Endothelial cell (in vitro differentiated cells): ENCODE data around the gene ARHGAP24. TPM values are rescaled to one million over a fixed set of nuclear protein-coding genes. Genes with fewer than 3 reads are reported as not detected.

ENCODE experiments used
- DNase-seq: peaks from one replicate; pipeline ENCODE4 v3.0.0; 2021; ENCODE audit warnings: low spot score
- H3K27ac Mint-ChIP-seq: one replicate; pipeline ENCODE4 v1.8.0; 2021; ENCODE audit warnings: mixed read lengths, inconsistent platforms; ENCODE audit not compliant: unreplicated experiment
- H3K27me3 Mint-ChIP-seq: one replicate; pipeline ENCODE4 v1.8.0; 2021; ENCODE audit warnings: mild to moderate bottlenecking, moderate library complexity, mixed read lengths, inconsistent platforms; ENCODE audit not compliant: unreplicated experiment
- H3K36me3 Mint-ChIP-seq: one replicate; pipeline ENCODE4 v1.8.0; 2021; ENCODE audit warnings: mild to moderate bottlenecking, low read depth, mixed read lengths, inconsistent platforms; ENCODE audit not compliant: unreplicated experiment
- H3K4me1 Mint-ChIP-seq: one replicate; pipeline ENCODE4 v1.8.0; 2021; ENCODE audit warnings: mild to moderate bottlenecking, mixed read lengths, inconsistent platforms; ENCODE audit not compliant: unreplicated experiment
- H3K4me3 Mint-ChIP-seq: one replicate; pipeline ENCODE4 v1.8.0; 2021; ENCODE audit warnings: mild to moderate bottlenecking, mixed read lengths, inconsistent platforms; ENCODE audit not compliant: unreplicated experiment
- H3K9me3 Mint-ChIP-seq: one replicate; pipeline ENCODE4 v1.8.0; 2021; ENCODE audit warnings: mixed read lengths, inconsistent platforms; ENCODE audit not compliant: unreplicated experiment
- total RNA-seq: library from RNA; stranded (reverse); fragmentation: NEBNext Ultra II Directional; extraction: Animal tissue kit (Norgen Biotek cat#: 25700); gene quantifications from one replicate; pipeline ENCODE4 v1.2.1, GENCODE V29; 2021; ENCODE audit not compliant: unreplicated experiment
- TF ChIP-seq, protein P1 (sequence below): fragments of 200-600 bp; sonication (generic); IDR thresholded peaks from one replicate; pipeline ENCODE4 v1.5.0; 2021; ENCODE audit warnings: antibody characterized with exemption; ENCODE audit not compliant: unreplicated experiment

The ARHGAP24 gene
- total RNA-seq, 1 donor from 2014 or later = 5.0 TPM

DNA sequence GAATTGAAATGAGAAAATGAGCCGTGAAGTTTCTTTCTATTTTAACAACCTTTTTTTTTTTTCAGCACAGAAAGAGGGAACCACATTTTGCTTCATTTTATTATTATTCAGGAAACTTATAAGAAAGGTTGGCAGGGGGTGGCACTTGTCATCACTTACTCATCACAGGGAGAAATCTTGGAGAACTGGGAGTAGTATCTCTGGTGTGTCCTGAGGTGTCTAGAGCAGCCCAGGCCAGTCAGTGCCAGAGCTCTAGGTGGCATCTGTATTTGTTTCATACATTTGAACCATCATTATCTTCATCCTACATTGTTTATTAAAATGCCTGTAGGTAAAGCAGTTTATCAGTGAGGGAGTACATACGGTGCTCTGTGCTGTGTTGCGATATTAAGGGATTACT, 43.8 kb upstream of the ARHGAP24 start:
- TF ChIP-seq, protein P1, sequence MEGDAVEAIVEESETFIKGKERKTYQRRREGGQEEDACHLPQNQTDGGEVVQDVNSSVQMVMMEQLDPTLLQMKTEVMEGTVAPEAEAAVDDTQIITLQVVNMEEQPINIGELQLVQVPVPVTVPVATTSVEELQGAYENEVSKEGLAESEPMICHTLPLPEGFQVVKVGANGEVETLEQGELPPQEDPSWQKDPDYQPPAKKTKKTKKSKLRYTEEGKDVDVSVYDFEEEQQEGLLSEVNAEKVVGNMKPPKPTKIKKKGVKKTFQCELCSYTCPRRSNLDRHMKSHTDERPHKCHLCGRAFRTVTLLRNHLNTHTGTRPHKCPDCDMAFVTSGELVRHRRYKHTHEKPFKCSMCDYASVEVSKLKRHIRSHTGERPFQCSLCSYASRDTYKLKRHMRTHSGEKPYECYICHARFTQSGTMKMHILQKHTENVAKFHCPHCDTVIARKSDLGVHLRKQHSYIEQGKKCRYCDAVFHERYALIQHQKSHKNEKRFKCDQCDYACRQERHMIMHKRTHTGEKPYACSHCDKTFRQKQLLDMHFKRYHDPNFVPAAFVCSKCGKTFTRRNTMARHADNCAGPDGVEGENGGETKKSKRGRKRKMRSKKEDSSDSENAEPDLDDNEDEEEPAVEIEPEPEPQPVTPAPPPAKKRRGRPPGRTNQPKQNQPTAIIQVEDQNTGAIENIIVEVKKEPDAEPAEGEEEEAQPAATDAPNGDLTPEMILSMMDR = no peak
- no peak for DNase-seq
- H3K36me3 Mint-ChIP-seq = no peaks in the 10 kb centered on the region
- peaks cover 13% of the 10 kb centered on the region for H3K4me1 Mint-ChIP-seq
- no peak overlapping the region for H3K4me3 Mint-ChIP-seq
- H3K27ac Mint-ChIP-seq = no peak overlapping the region
- no peaks in the 10 kb centered on the region for H3K9me3 Mint-ChIP-seq
- H3K27me3 Mint-ChIP-seq = no peaks in the 10 kb centered on the region

GRCh38 chr4:85431881-85432485, 43.0 kb upstream of the ARHGAP24 start:
- H3K4me3 Mint-ChIP-seq = no peak overlapping the region
- no peak overlapping the region for H3K27ac Mint-ChIP-seq
- no peaks in the 10 kb centered on the region for H3K9me3 Mint-ChIP-seq
- H3K36me3 Mint-ChIP-seq = no peaks in the 10 kb centered on the region
- no peaks in the 10 kb centered on the region for H3K27me3 Mint-ChIP-seq
- TF ChIP-seq, protein P1 = no peak
- no peak for DNase-seq
- peaks cover 13% of the 10 kb centered on the region for H3K4me1 Mint-ChIP-seq

DNA sequence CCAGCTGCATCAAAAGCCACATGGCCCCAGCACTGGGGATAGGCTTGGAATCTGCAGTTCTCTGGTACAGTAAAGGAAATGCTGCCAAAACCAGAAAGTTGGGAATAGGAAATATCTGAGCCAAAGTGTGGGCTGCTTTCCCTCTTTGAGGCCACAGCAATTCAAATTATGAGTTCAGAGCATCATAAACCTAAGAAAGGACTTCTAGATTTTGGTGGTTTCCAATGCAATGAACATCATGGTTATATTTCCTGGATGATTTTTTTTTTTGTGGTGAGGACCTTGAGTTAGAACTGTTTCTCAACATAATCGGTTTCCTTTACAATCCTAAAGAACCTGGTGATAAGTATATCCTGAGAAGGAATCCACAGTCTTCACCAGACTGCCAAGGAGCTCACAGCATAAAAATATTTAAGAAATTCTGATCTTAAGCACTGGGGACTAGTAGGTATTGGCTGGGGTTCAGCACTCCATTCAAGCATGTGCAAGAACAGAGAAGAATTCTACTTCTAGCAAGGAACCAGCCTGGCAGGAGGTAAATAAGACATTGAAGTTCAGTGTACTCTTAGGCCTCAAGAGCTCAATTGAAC, 29.8 kb upstream of the ARHGAP24 start:
- H3K4me3 Mint-ChIP-seq = no peak overlapping the region
- H3K27ac Mint-ChIP-seq = no peak overlapping the region
- H3K9me3 Mint-ChIP-seq = no peaks in the 10 kb centered on the region
- TF ChIP-seq, protein P1 = no peak
- no peaks in the 10 kb centered on the region for H3K4me1 Mint-ChIP-seq
- no peaks in the 10 kb centered on the region for H3K36me3 Mint-ChIP-seq
- H3K27me3 Mint-ChIP-seq = no peaks in the 10 kb centered on the region
- no peak for DNase-seq

DNA sequence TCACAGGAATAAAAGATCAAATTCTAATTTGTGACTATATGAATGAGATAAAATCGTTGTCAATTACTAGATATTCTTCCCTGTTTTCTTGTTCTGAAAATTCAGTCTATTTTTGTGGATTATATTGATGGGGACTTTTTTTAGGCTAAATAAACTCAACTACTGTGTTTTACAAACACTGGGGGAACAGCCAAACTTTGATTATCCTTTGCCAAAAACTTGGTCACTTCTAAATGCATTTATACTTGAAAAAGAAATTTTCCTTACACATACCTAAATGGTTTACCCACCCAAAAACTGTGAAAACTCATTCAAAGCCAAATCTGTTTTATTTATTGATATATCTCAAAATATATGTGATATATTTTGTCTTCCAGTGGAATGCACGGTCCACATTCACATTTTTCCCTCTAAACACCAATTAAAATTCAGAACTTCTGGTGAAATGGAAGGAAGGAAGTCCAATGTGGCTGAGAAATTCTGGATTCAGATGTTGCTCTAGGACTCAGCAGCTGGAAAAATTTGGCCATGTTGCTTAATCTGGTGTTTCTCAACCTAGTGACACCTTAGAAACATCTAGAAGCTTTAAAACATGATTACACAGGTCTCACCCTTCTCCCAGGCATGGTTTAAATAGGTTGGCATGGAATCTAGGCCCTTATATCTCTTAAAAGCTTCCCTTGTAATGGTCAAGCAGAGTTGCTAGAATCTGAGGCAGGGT, 28.6 kb upstream of the ARHGAP24 start:
- Mint-ChIP-seq H3K27me3 (no peaks in the 10 kb centered on the region), H3K9me3 (no peaks in the 10 kb centered on the region)

More for the DNA sequence above, 28.6 kb upstream of the ARHGAP24 start:
- Mint-ChIP-seq H3K4me3 (no peak overlapping the region), H3K36me3 (no peaks in the 10 kb centered on the region), H3K27ac (no peak overlapping the region), H3K4me1 (no peaks in the 10 kb centered on the region)
- DNase-seq = no peak
- TF ChIP-seq, protein P1 = no peak
